8988T (cell line): ENCODE results near the gene C9orf153.

Experiments
- DNase-seq: peaks from one replicate; pipeline ENCODE4 v3.0.0; 2011

The C9orf153 gene

DNA sequence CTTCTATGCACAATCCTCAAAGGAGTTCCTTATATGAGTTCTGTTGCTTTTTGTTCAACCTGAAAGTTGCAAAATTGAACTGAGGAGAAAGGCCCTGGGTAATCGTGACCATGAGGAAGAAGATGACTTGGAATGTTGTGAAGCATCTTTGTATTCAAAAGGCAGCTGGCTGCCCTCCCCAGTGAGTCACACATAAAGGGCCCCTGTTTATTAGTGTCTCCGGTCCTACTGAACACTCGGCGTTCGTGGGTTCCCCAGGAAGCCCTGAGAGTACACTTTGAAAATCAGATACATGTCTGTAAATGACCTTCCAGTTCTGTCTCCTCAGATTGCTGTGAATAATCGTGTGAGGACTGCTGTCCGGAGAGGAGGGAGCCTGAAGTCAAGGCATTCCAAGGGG lies 73.6 kb downstream of the C9orf153 start:
- DNase-seq: no peak

- no peak for DNase-seq
Measured at GRCh38 chr9:86184138-86184524, 75.3 kb downstream of the C9orf153 start.

DNA sequence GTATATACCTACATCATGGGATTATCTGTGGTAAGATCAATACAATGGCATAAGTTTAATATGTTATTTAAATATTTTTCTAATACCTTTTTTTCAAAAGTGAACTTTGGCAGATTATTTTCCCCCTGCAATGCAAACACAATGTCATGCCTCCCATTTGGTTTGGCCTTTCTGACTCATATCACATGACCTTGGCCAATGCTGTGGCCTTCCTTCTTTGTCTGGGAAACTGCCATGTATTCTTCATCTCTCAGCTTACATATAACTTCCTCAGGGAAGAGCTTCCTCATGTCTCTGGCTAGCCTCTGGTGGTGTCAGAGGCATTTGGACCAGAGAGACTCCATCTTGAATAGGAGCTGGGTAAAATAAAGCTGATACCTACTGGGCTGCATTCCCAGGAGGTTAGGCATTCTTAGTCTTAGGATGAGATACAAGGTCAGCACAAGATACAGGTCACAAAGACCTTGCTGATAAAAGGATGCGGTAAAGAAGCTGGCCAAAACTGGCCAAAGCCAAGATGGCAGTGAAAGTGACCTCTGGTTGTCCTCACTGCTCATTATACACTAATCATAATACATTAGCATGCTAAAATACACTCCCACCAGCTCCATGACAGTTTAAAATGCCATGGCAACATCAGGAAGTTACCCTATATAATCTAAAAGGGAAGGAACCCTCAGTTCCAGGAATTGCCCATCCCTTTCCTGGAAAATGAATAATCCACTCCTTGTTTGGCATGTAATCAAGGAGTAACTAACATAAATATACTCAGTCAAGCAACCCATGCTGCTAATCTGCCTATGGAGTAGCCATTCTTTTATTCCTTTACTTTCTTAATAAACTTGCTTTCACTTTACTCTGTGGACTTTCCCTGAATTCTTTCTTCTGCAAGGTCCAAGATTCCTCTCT lies 76.0 kb downstream of the C9orf153 start:
- DNase-seq: no peak

- no peak for DNase-seq
Measured at GRCh38 chr9:86181379-86182315, 77.8 kb downstream of the C9orf153 start.

DNA sequence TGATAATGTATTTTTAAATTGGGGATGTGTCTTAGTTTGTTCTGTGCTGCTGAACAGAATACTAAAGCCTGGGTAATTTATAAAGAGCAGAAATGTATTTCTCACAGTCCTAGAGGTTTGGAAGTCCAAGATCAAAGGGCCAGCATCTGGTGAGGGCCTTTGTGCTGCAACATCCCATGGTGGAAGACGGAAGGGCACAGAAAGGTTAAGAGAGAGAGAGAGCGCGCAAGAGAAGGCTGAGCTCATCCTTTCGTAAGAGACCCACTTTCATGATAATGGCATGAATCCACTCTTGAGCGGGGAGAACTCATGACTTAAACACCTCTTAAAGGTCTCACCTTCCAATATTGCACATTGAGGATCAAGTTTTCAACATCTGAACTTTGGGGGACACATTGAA lies 81.0 kb downstream of the C9orf153 start:
- no peak for DNase-seq

- no peak for DNase-seq
Measured at GRCh38 chr9:86177995-86178394, 81.5 kb downstream of the C9orf153 start.

GRCh38 chr9:86176468-86176867 lies 83.0 kb downstream of the C9orf153 start:
- DNase-seq: no peak

DNA sequence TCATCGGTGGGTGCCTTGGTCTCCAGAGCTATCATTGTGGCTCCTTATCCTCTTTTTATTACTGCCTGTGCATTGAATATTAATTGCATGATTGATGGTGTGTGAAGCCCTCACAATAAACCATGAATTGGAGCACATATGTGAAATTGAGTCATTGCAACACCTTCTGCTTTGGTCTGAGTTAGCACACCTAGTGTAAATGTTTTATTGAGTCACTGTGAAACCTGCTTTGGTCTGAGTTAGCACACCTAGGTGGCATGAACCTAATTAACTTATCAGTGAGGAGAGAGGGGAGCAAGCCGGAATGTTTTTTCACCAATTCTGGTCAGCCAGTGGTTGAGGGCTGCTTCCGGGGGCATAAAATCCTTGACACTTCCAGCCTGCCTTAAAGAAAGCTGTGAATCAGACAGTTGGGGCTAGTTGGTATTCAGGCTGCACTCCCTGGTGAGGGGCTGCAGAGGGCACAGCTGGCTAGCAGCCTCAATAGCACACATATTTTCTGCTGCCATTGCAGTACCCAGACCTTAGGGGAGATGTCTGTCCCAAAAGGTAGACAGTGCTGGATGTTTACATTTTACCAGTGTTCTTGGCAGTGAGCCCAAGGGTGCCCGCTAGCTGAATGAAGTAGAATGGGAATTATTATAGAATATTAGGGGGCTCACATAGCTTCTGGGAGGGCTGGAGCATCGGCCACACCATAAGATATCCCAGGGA lies 83.6 kb downstream of the C9orf153 start:
- DNase-seq: no peak

DNA sequence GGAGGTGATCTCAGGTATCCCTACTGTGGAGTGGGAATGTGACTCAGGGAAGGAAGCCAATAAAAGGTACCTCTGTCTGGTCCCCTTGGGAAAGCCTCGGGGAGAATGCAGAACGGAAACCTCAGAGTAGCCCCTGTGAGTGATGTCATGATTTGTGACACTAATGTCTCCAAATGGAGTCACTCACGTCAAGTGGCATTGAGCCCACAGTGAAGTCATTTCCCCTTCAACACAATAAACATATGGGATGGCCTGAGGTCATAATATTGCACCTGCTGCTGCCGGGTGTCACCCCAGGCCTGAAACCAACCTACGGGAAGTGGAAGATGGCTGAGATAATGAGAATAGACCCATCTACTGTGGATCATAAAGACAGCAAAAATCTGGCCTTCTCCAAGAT lies 84.2 kb downstream of the C9orf153 start:
- DNase-seq: no peak
